Measurements from ENCODE around the gene AFDN. TPM values are rescaled to one million over a fixed set of nuclear protein-coding genes. Genes with fewer than 3 reads are reported as not detected.

Gene AFDN
- total RNA-seq, 6 donors from 2014 or later = 149 to 517 (median 265) TPM

- TF ChIP-seq, protein P1, sequence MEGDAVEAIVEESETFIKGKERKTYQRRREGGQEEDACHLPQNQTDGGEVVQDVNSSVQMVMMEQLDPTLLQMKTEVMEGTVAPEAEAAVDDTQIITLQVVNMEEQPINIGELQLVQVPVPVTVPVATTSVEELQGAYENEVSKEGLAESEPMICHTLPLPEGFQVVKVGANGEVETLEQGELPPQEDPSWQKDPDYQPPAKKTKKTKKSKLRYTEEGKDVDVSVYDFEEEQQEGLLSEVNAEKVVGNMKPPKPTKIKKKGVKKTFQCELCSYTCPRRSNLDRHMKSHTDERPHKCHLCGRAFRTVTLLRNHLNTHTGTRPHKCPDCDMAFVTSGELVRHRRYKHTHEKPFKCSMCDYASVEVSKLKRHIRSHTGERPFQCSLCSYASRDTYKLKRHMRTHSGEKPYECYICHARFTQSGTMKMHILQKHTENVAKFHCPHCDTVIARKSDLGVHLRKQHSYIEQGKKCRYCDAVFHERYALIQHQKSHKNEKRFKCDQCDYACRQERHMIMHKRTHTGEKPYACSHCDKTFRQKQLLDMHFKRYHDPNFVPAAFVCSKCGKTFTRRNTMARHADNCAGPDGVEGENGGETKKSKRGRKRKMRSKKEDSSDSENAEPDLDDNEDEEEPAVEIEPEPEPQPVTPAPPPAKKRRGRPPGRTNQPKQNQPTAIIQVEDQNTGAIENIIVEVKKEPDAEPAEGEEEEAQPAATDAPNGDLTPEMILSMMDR (IDR thresholded peaks at IDR 0.05) = no peak
- TF ChIP-seq EP300 (IDR thresholded peaks at IDR 0.05) = no peak
- no peak for TF ChIP-seq POLR2AphosphoS5 (IDR thresholded peaks at IDR 0.05)
- no peak for TF ChIP-seq POLR2A (IDR thresholded peaks at IDR 0.05)
- H3K4me3 ChIP-seq = no peak overlapping the region
- peaks cover 14 to 77% (median 29%) of the 10 kb centered on the region in 4 donors for H3K36me3 ChIP-seq
- no peaks in the 10 kb centered on the region for H3K9me3 ChIP-seq
- H3K27me3 ChIP-seq = no peaks in the 10 kb centered on the region
- ATAC-seq (ENCODE audit: low FRiP score in 2 of 2) = no peak
- no peak for DNase-seq
- peaks cover 0 to 5% (median 0%) of the 10 kb centered on the region in 4 donors for H3K4me1 ChIP-seq
- H3K27ac ChIP-seq = no peak overlapping the region
- 83 to 87% methylated on average over 3 of the region's 3 CpGs for WGBS, 2 donors
These were observed 87.0 kb downstream of the AFDN start for GRCh38 chr6:167913699-167914098.

DNA sequence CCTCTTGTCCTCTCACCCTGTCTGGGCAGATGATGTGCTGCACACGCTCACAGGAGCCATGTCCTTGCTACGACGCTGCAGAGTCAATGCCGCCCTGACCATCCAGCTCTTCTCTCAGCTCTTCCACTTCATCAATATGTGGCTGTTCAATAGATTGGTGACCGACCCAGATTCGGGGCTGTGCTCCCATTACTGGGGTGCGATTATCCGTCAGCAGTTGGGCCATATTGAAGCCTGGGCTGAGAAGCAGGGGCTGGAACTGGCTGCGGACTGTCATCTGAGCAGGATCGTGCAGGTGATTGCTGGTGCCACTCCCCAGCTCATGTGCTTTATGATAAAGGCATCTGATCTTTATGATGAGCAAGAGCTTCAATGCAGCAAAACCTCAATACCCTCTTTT is 88.4 kb downstream of the AFDN start:
- no peaks in the 10 kb centered on the region for H3K27me3 ChIP-seq
- H3K27ac ChIP-seq = no peak overlapping the region
- no peak overlapping the region for H3K4me3 ChIP-seq
- no peaks in the 10 kb centered on the region for H3K9me3 ChIP-seq
- TF ChIP-seq EP300 (IDR thresholded peaks at IDR 0.05) (no peak), POLR2A (IDR thresholded peaks at IDR 0.05) (no peak), POLR2AphosphoS5 (IDR thresholded peaks at IDR 0.05) (no peak)
- TF ChIP-seq, protein P1 (IDR thresholded peaks at IDR 0.05) = no peak
- peaks cover 0 to 4% (median 0%) of the 10 kb centered on the region in 4 donors for H3K4me1 ChIP-seq
- 97 to 100% methylated on average over 10 of the region's 10 CpGs for WGBS, 2 donors
- H3K36me3 ChIP-seq = peaks cover 23 to 91% (median 39%) of the 10 kb centered on the region in 4 donors
- no peak for ATAC-seq (ENCODE audit: low FRiP score in 2 of 2)
- DNase-seq = no peak

- Histone ChIP-seq H3K27ac (no peak overlapping the region), H3K9me3 (no peaks in the 10 kb centered on the region), H3K36me3 (peaks cover 24 to 90% (median 40%) of the 10 kb centered on the region in 4 donors), H3K4me3 (no peak overlapping the region), H3K27me3 (no peaks in the 10 kb centered on the region), H3K4me1 (peaks cover 0 to 3% (median 2%) of the 10 kb centered on the region in 4 donors)
- no peak for ATAC-seq (ENCODE audit: low FRiP score in 2 of 2)
- WGBS, 2 donors = 84 to 88% methylated on average over 2 of the region's 2 CpGs
- DNase-seq = no peak
- TF ChIP-seq, protein P1 (IDR thresholded peaks at IDR 0.05) = no peak
- TF ChIP-seq POLR2AphosphoS5 (IDR thresholded peaks at IDR 0.05) (no peak), POLR2A (IDR thresholded peaks at IDR 0.05) (no peak), EP300 (IDR thresholded peaks at IDR 0.05) (no peak)
These were observed 90.9 kb downstream of the AFDN start for GRCh38 chr6:167917551-167918154.

GRCh38 chr6:167918548-167919278 is 92.0 kb downstream of the AFDN start:
- H3K4me3 ChIP-seq = no peak overlapping the region
- peaks cover 24 to 92% (median 40%) of the 10 kb centered on the region in 4 donors for H3K36me3 ChIP-seq
- no peak for DNase-seq
- 89 to 93% methylated on average over 14 of the region's 14 CpGs for WGBS, 2 donors
- TF ChIP-seq, protein P1 (IDR thresholded peaks at IDR 0.05) = no peak
- no peak for TF ChIP-seq POLR2AphosphoS5 (IDR thresholded peaks at IDR 0.05)
- no peak for TF ChIP-seq EP300 (IDR thresholded peaks at IDR 0.05)
- TF ChIP-seq POLR2A (IDR thresholded peaks at IDR 0.05) = no peak
- peaks cover 0 to 3% (median 0%) of the 10 kb centered on the region in 4 donors for H3K4me1 ChIP-seq
- no peaks in the 10 kb centered on the region for H3K9me3 ChIP-seq
- no peak overlapping the region for H3K27ac ChIP-seq
- H3K27me3 ChIP-seq = no peaks in the 10 kb centered on the region
- no peak for ATAC-seq (ENCODE audit: low FRiP score in 2 of 2)

All from upper lobe of left lung (tissue), 6 donors.